Measurements from ENCODE around the gene IFIT2. TPM values are rescaled to one million over a fixed set of nuclear protein-coding genes. Genes with fewer than 3 reads are reported as not detected.

Gene IFIT2
- total and polyA plus RNA-seq, 2 experiments from 2014 or later, result 0.10 TPM; not detected in 1

DNA sequence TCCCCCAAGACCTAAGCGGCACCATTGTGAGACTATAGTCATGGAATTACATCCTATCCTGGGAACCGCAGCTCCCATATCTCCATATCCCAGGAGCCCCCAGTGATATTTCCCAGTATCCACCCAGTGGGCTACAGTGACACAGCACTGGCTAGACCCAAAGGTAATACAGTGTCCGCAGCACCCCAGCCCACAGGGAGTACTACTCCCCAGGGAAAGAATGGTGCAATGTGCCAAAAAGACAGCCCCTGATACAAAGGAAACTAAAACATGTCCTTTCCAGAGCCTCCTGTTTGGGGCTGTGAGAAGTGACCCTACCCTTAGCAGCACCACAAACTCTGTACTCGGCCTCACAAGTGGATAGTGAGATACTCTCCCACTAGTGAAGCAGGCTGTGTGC, 4.5 kb upstream of the IFIT2 start:
- H3K4me3 Mint-ChIP-seq, result no peak overlapping the region

DNA sequence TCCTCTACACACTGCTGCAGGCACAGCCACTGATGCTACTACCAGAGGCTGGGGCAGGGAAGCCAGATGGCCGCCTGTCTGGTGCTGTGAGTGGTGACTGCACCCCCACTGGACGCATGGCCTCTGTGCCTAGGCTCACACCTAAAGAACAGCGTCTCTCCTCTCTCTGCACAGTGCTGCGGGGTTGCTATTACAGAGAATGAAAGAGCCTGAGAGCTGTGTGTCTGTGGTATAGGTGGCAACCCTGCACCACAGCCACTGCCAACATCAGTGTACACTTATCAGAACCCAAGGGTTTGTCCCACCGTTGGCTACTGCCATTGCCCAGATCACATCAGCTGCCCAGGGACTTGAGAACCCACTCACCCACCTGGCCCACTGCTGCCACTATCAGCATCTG, 4.1 kb upstream of the IFIT2 start:
- no peaks in the 10 kb centered on the region for H3K27me3 ChIP-seq (ENCODE audit: insufficient read depth)
- no peaks in the 10 kb centered on the region for H3K27me3 Mint-ChIP-seq (ENCODE audit: insufficient read depth, low read depth, poor library complexity)
- peaks cover 13% of the 10 kb centered on the region; the same call in 1 of the 2 replicates for H3K4me1 ChIP-seq (ENCODE audit: insufficient read depth)
- no peaks in the 10 kb centered on the region for H4K20me1 ChIP-seq (replicated peaks; ENCODE audit: insufficient read depth)
- TF ChIP-seq EZH2phosphoT487 (IDR thresholded peaks at IDR 0.05; ENCODE audit: unreplicated experiment) (no peak), REST (IDR thresholded peaks at IDR 0.05; ENCODE audit: unreplicated experiment) (no peak)
- TF ChIP-seq, protein P1, sequence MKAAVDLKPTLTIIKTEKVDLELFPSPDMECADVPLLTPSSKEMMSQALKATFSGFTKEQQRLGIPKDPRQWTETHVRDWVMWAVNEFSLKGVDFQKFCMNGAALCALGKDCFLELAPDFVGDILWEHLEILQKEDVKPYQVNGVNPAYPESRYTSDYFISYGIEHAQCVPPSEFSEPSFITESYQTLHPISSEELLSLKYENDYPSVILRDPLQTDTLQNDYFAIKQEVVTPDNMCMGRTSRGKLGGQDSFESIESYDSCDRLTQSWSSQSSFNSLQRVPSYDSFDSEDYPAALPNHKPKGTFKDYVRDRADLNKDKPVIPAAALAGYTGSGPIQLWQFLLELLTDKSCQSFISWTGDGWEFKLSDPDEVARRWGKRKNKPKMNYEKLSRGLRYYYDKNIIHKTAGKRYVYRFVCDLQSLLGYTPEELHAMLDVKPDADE (IDR thresholded peaks at IDR 0.05), result no peak
- no peaks in the 10 kb centered on the region for H3K36me3 ChIP-seq (ENCODE audit: insufficient read depth)
- peaks cover 20% of the 10 kb centered on the region for H3K4me1 Mint-ChIP-seq
- ATAC-seq (no peak), DNase-seq (ENCODE audit: low spot score) (no peak)
- H3K27ac ChIP-seq (ENCODE audit: low read depth), result no peak overlapping the region
- H3K79me2 ChIP-seq (replicated peaks; ENCODE audit: insufficient read depth), result no peaks in the 10 kb centered on the region
- no peak overlapping the region for H3K4me3 Mint-ChIP-seq
- H3K36me3 Mint-ChIP-seq (ENCODE audit: low read depth), result no peaks in the 10 kb centered on the region
- H3K4me2 ChIP-seq, result no peak overlapping the region
- no peaks in the 10 kb centered on the region for H3K9me2 ChIP-seq (ENCODE audit: insufficient read depth)
- no peaks in the 10 kb centered on the region for H3K9me3 Mint-ChIP-seq
- no peaks in the 10 kb centered on the region for H3F3A ChIP-seq (replicated peaks; ENCODE audit: low read depth)
- H2AFZ ChIP-seq, result 0 out of 2 replicates have a peak overlapping the region, but pooled peaks have one; percentile 2
- no peak overlapping the region for H3K4me3 ChIP-seq
- H3K27ac Mint-ChIP-seq, result no peak overlapping the region; the same call in 1 of the 2 replicates

More for the DNA sequence above, 4.5 kb upstream of the IFIT2 start:
- DNase-seq (ENCODE audit: low spot score) (no peak), ATAC-seq (no peak)
- Mint-ChIP-seq H3K36me3 (ENCODE audit: low read depth) (no peaks in the 10 kb centered on the region), H3K27me3 (ENCODE audit: insufficient read depth, low read depth, poor library complexity) (no peaks in the 10 kb centered on the region), H3K9me3 (no peaks in the 10 kb centered on the region), H3K27ac (no peak overlapping the region), H3K4me1 (peaks cover 15% of the 10 kb centered on the region)
- 0 out of 2 replicates have a peak overlapping the region, but pooled peaks have one; percentile 2 for H2AFZ ChIP-seq
- no peaks in the 10 kb centered on the region for H3K9me2 ChIP-seq (ENCODE audit: insufficient read depth)
- H3F3A ChIP-seq (replicated peaks; ENCODE audit: low read depth), result no peaks in the 10 kb centered on the region
- no peak overlapping the region for H3K4me2 ChIP-seq
- H3K36me3 ChIP-seq (ENCODE audit: insufficient read depth), result no peaks in the 10 kb centered on the region
- H3K79me2 ChIP-seq (replicated peaks; ENCODE audit: insufficient read depth), result no peaks in the 10 kb centered on the region
- H4K20me1 ChIP-seq (replicated peaks; ENCODE audit: insufficient read depth), result no peaks in the 10 kb centered on the region
- no peak overlapping the region for H3K27ac ChIP-seq (ENCODE audit: low read depth)
- H3K4me1 ChIP-seq (ENCODE audit: insufficient read depth), result peaks cover 13% of the 10 kb centered on the region; the same call in 1 of the 2 replicates
- no peak overlapping the region for H3K4me3 ChIP-seq
- TF ChIP-seq, protein P1 (IDR thresholded peaks at IDR 0.05), result no peak
- H3K27me3 ChIP-seq (ENCODE audit: insufficient read depth), result no peaks in the 10 kb centered on the region

Data from GM23338 (cell line).